GM19351 (cell line): ENCODE results near the gene CHI3L1.

ENCODE experiments used
- ATAC-seq: cut with Tn5 transposase; IDR thresholded peaks from one replicate; pipeline ENCODE4 v1.9.1; 2021; ENCODE audit warnings: mild to moderate bottlenecking, moderate library complexity; ENCODE audit not compliant: unreplicated experiment

CHI3L1 gene

GRCh38 chr1:203181586-203182386 lies 4.7 kb downstream of the CHI3L1 start:
- ATAC-seq, result no peak

DNA sequence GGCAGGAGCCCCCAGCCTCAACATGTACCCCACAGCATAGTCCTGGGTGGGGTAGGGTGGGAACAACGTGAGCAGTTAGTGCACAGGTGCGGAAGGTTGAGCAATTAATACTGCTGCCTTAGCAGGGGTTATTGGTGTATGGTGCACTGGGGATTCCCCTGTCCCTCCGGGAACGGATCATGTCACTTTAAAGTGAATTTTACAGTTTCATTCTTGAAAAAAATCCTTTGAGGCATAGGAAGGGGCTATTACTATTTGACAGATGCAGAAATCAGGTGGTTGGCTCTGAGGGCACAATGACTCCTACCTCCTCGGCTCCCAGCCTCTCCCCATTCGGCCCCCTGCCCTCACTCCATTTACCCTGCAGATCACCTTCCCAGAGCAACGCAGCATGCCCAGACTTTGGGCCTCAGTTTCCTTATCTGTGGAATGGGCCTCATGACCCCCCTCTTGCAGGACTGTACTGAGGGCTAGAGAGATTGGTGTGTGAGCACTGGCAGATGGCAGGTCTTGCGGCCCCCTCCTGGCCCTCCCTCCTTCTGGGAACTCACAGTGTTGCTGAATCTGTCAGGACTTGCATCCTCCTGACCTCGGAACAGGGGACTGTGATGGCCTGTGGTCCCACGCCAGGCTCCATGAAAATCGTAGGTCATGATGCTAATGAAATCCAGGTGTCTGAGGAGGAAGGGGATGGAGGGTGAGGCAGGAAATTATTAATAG lies 5.7 kb downstream of the CHI3L1 start:
- ATAC-seq, result no peak

DNA sequence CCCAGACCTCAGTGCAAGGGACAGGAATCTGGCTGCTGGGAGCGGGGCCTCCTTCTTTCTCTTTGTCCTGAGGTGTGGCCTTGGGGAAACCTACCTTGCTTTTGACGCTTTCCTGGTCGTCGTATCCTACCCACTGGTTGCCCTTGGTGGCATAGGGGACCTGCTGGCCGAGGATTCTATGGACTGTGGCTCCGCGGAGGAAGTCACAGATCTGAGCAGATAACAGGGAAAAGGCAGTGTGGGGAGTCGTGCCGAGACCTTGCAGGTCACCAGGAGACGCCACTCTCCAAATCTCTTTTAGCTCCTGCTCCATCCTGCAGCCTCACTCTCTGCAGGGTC lies 6.9 kb downstream of the CHI3L1 start:
- no peak for ATAC-seq

DNA sequence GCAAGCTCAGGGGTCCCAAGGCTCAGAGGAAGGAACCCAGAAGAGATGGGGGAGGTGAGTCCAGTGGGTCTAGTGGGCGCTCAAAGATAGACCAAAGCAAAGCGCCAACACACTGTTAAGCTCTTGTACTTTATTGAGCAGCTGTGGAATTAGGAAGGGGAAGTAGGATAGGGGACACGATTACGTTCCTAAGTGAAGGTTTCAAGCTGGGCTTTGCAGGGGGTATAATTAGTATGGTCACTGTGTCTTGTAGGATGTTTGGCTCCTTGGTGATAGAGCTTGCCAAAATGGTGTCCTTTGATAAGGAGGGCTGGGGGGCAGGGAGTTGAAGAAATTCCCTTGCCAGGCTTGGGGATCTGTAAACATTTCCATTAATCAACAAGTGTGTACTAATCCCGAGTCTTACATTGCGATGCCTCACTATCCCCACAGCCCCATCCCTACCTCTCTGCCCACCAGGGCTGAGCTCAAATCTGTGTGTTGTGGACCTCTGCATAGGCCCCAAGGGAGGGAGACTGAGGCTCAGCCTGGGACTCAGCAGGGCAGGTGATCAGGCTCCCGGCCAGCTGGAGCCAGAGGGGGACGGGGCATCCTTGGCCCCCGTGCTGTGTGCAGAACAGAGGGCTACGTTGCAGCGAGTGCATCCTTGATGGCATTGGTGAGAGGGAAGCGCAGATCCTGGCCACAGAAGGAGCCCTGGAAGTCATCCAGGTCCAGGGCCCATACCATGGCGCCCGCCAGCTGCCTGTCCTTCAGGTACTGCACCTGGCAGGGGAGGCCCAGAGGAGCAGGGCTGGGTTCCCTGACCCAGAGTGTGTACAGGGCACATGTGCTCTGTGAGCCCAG lies 7.5 kb downstream of the CHI3L1 start:
- ATAC-seq, result no peak

DNA sequence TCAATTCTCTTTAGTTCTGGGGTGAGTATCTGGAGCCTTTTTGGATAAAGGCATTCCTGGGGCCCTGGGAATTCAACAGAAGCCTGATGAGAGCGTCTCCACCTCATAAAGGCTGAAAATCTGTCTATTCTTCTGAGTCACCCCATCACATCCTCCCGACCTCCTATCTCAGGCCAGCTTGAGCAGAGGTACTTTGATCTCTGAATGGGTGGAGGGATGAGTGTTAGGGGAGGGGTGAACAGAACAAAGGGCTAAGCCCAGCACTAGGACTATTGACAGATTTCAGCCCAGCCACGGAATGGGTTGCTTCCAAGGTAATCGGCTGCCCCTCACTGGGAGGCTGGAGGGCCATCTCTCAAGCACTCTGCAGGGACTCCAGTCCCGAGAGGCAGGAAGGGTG lies 8.4 kb downstream of the CHI3L1 start:
- no peak for ATAC-seq

DNA sequence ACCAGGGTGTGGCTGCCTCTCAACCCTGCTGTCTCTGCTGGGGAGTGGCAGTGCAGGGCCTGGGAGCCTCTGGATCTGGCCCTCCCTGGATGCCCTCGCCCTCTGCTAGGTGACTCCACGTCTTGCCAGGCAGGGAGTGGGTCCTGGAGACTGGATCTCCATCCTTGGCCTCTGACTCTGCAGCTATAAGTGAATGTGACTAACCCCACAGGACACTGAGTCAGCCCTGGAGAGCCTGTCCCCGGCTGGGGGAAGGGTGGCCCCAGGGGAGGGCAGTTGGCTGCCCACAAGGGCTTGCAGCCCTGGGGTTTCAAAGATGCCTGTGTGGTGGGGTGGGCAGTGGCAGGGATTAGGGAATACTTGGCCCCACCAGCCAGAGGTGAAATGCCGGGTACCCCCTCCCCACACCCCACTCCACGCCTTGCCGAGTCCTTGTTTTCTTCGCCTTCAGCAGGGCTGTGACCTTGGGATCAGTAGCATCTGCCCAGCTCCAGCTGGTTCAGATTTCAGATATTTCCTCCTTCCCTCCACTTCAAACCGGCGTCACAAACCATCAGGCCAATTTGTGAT lies 8.9 kb downstream of the CHI3L1 start:
- ATAC-seq, result no peak

GRCh38 chr1:203177036-203177405 lies 9.5 kb downstream of the CHI3L1 start:
- no peak for ATAC-seq

DNA sequence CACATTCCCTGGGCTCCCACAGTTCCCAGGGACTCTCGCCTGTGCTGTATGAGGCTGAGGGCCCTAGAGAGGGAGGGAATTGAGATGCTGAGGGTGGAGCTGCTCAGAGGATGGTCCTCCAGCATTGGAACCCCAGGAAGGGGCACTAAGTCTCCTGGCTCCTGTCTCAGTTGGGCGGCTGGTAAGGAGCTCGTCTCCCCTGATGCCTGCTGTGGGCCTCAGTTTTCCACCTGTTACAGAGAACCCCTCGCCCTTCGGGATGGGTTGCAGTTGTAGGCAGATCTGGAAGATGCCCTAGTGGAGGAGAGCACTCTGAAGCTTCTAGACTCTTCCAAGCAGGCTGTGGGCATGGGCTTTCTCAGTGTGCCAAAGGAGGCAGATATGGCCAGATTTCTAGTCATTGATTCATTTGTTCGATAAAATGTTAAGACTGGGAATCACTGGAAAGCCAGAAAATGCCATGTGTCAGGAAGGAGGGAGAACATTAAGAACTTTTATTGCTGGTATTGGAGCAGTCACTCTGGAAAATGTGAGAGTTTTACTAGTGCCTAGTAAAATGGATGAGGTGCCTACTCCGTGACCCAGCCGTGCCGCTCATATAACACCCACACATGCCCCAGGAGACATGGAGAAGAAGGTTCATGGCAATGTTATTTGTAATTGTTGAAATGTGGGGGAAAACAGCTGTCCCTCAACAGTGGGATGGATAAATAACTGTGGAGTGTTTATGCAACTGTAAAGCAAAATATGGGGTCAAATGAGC lies 10.1 kb downstream of the CHI3L1 start:
- ATAC-seq, result no peak

GRCh38 chr1:203175827-203176241 lies 10.7 kb downstream of the CHI3L1 start:
- no peak for ATAC-seq

- ATAC-seq, result no peak
Measured at GRCh38 chr1:203175237-203175826, 11.2 kb downstream of the CHI3L1 start, which contains the start of gene MYBPH. MYBPH (minus strand) TSS chr1:203175826; CDS start chr1:203175755, 71 bp downstream.

- ATAC-seq, result no peak
Measured at GRCh38 chr1:203174324-203174985, 12.0 kb downstream of the CHI3L1 start.

- peak; percentile 90 for ATAC-seq
Measured at GRCh38 chr1:203173566-203173965, 12.9 kb downstream of the CHI3L1 start.

DNA sequence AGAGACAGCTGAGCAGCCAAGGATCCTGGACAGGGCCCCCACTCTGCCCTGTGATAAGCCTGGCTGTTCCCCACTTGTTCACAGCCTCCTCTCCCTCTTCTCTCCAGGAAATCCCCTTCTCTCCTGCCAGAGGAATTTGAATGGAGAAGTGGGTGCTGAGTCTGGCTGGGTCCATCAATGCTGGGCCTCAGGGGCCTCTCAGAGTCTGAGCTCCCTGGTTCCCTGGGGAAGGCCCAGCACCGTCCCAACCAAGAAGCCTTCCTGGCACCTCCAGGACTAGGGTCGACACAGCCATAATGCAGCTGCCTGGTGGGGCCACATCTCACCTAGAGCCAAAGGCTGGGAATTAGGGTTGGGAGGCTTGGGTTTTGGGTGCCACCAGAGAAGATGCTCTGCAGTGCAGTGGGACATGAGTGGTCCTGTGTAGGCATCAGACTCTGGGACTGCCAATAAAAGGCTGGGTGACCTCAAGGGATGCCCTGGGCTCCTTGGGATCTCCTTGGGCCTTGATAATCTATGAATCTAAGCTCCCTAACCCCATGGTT lies 13.4 kb downstream of the CHI3L1 start:
- ATAC-seq, result no peak

GRCh38 chr1:203172184-203173010 lies 14.1 kb downstream of the CHI3L1 start:
- no peak for ATAC-seq

- no peak for ATAC-seq
Measured at GRCh38 chr1:203171341-203172183, 14.9 kb downstream of the CHI3L1 start.

DNA sequence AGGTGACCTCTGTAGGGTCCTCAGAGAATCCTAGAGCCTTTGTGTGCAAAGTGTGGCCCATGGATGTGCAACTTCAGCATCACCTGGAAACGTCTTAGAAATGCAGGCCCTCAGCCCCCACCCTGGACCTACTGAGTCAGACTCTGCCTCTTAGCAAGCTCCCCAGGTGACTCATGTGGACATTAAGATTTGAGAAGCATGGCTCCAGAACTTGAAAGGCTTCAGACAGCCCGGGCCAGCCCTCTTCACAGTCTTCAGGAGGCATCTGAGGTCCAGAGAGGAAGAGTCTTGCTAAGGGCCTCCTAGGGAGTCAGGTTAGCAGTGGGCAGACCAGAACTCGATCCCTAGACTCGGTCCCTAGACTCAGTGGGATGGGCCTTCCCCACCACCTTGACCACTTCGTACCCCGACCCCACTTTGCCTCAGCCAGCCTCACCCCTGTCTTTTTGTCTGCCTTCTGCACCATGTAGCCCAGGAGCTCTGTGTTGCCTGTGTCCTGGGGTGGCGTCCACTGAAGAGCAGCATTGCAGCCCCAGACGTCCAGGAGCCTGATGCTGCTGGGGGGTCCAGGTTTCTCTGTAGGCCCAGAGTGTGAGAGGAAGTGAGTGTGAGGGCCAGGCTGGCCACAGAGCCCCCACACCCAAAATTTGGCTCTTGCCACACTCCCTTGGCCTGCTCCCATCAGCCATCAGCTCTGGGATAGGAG lies 15.7 kb downstream of the CHI3L1 start:
- ATAC-seq, result no peak
